ENCODE results near the gene AGPAT1. TPM values are rescaled to one million over a fixed set of nuclear protein-coding genes. Genes with fewer than 3 reads are reported as not detected.

The AGPAT1 gene
- total and polyA plus RNA-seq, 2 of the 13 experiments (the other 11 are each of a cell fraction or from before 2014, with no cell fraction given) = 51.3 to 139 TPM

DNA sequence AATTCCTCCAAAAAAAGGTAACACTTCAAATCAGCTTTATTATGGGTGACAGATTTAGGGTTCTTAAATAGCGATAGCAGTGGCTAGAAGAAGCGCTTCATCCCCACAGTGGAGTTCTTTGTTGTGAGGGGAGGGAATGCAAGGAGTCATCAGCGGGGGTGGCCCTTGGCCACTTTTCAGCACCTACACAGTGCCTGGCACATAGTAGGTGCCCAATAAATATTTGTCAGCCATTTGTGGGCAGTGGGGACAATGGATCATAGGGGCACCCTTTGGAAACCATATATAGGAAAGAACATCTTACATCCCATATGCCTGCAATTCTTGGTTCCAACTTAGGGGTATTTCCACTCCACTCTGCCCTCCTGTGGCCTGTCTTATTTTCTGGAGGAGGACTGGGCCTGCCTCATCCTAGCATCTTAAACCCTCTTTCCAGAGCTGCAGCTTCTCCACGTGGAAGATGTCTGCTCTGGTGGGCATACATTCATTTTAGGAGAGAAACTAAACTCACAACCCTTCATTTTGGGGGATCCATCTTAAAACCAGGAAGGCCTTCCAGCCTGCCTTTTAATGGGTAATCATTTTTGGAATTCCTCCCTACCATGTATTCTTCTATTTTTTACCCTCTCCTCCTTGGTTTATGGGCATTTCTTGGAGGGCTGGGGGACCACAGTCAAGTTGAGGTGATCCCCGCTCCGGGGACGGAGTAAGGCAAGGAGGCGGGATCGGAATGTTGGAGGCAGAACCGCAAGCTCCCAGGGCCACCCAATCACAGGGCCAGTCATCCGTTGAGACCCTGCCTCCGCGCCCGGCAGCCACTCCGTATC lies 19.2 kb upstream of the AGPAT1 start (continued):
- peak; percentile 20 for TF ChIP-seq ASH2L (IDR thresholded peaks at IDR 0.05; ENCODE audit: insufficient read length, low read depth, low read length)
- no peak for TF ChIP-seq MAZ (IDR thresholded peaks at IDR 0.05; ENCODE audit: borderline replicate concordance, low read depth, low read length)
- TF ChIP-seq MAZ (CRISPR knock-in tag; IDR thresholded peaks at IDR 0.05; ENCODE audit: low read depth) = no peak
- no peak for TF ChIP-seq MXI1 (IDR thresholded peaks at IDR 0.05; ENCODE audit: borderline replicate concordance, low read depth, low read length)
- TF ChIP-seq SSRP1 (CRISPR knock-in tag; IDR thresholded peaks at IDR 0.05) = peak; percentile 52; the same call in 1 of the 2 replicates
- TF ChIP-seq, protein P1, sequence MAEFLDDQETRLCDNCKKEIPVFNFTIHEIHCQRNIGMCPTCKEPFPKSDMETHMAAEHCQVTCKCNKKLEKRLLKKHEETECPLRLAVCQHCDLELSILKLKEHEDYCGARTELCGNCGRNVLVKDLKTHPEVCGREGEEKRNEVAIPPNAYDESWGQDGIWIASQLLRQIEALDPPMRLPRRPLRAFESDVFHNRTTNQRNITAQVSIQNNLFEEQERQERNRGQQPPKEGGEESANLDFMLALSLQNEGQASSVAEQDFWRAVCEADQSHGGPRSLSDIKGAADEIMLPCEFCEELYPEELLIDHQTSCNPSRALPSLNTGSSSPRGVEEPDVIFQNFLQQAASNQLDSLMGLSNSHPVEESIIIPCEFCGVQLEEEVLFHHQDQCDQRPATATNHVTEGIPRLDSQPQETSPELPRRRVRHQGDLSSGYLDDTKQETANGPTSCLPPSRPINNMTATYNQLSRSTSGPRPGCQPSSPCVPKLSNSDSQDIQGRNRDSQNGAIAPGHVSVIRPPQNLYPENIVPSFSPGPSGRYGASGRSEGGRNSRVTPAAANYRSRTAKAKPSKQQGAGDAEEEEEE (CRISPR knock-in tag; IDR thresholded peaks at IDR 0.05; ENCODE audit: borderline replicate concordance) = peak; percentile 55; the same call in 1 of the 2 replicates
- TF ChIP-seq, protein P2, sequence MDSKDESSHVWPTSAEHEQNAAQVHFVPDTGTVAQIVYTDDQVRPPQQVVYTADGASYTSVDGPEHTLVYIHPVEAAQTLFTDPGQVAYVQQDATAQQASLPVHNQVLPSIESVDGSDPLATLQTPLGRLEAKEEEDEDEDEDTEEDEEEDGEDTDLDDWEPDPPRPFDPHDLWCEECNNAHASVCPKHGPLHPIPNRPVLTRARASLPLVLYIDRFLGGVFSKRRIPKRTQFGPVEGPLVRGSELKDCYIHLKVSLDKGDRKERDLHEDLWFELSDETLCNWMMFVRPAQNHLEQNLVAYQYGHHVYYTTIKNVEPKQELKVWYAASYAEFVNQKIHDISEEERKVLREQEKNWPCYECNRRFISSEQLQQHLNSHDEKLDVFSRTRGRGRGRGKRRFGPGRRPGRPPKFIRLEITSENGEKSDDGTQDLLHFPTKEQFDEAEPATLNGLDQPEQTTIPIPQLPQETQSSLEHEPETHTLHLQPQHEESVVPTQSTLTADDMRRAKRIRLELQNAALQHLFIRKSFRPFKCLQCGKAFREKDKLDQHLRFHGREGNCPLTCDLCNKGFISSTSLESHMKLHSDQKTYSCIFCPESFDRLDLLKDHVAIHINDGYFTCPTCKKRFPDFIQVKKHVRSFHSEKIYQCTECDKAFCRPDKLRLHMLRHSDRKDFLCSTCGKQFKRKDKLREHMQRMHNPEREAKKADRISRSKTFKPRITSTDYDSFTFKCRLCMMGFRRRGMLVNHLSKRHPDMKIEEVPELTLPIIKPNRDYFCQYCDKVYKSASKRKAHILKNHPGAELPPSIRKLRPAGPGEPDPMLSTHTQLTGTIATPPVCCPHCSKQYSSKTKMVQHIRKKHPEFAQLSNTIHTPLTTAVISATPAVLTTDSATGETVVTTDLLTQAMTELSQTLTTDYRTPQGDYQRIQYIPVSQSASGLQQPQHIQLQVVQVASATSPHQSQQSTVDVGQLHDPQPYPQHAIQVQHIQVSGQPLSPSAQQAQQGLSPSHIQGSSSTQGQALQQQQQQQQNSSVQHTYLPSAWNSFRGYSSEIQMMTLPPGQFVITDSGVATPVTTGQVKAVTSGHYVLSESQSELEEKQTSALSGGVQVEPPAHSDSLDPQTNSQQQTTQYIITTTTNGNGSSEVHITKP (CRISPR knock-in tag; IDR thresholded peaks at IDR 0.05; ENCODE audit: low read depth) = peak; percentile 36; the same call in 1 of the 2 replicates
- TF ChIP-seq ZNF354B (CRISPR knock-in tag; IDR thresholded peaks at IDR 0.05) = peak; percentile 76; the same call in 1 of the 2 replicates
- no peak; the same call in 1 of the 2 replicates for TF ChIP-seq ATF5 (CRISPR knock-in tag; IDR thresholded peaks at IDR 0.05; ENCODE audit: low read depth)
- TF ChIP-seq ZNF691 (CRISPR knock-in tag; IDR thresholded peaks at IDR 0.05; ENCODE audit: borderline replicate concordance, low read depth) = 0 out of 2 replicates have a peak, but pooled peaks have one; percentile 33
- no peak; the same call in 1 of the 2 replicates for TF ChIP-seq FIP1L1 (IDR thresholded peaks at IDR 0.05; ENCODE audit: borderline replicate concordance, insufficient read depth, low read depth, low read length)
- no peak for TF ChIP-seq LCORL (IDR thresholded peaks at IDR 0.05)
- no peak for TF ChIP-seq LCORL (CRISPR knock-in tag; IDR thresholded peaks at IDR 0.05)
